ENCODE data around the gene SPATA33. TPM values are rescaled to one million over a fixed set of nuclear protein-coding genes. Genes with fewer than 3 reads are reported as not detected.
"Not testable (repeated sequence)": the region's sequence is repeated elsewhere in the genome, so short reads cannot be mapped to it uniquely, and the experiment has no call there.

The SPATA33 gene
- polyA plus RNA-seq, 3 donors = 2.7 to 3.1 (median 2.8) TPM

GRCh38 chr16:89699629-89700099 lies 42.0 kb downstream of the SPATA33 start:
- WGBS, 3 donors = 60 to 67% (median 62%) methylated on average over 18 of the region's 18 CpGs
- H3K27ac ChIP-seq (ENCODE audit: low read depth, low read length) = not testable (repeated sequence)

GRCh38 chr16:89700100-89700648 lies 42.5 kb downstream of the SPATA33 start:
- 0 to 1% (median 0%) methylated on average over 25 to 30 of the region's 30 CpGs for WGBS, 3 donors
- H3K27ac ChIP-seq (ENCODE audit: low read depth, low read length) = peak overlapping the region; percentile 12

GRCh38 chr16:89700649-89701424 lies 43.2 kb downstream of the SPATA33 start:
- WGBS, 3 donors = 1 to 2% (median 2%) methylated on average over 55 to 78 of the region's 78 CpGs
- peak overlapping the region; percentile 12 for H3K27ac ChIP-seq (ENCODE audit: low read depth, low read length)

GRCh38 chr16:89701425-89702406 lies 44.1 kb downstream of the SPATA33 start, which contains the start of gene SPATA2L:
Gene SPATA2L (minus strand): TSS chr16:89701705. CDS start chr16:89701232, 473 bp downstream.
- peak within 1 kb of the TSS; percentile 12 for H3K27ac ChIP-seq (ENCODE audit: low read depth, low read length)
- 1 to 2% (median 1%) methylated on average over 75 to 97 of the region's 97 CpGs for WGBS, 3 donors

DNA sequence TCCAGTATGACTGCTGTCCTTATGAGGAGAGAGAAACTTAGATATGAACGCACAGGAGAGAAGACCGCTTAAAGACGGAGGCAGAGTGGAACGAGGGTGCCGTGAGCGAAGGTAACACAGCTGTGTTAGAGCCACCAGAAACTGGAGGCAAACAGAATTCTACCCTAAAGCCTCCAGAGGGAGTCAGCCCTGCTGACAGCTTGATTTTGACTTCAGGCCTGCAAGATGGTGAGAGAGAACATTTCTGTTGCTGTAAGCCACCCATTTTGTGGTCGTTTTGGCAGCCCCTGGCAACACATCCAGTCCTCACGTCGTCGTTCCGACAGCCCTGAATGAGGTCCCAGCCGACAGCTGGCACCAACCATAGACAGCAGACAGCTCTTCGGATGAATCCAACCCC lies 46.6 kb downstream of the SPATA33 start:
- 81 to 85% (median 82%) methylated on average over 13 of the region's 13 CpGs for WGBS, 3 donors
- no peak overlapping the region for H3K27ac ChIP-seq (ENCODE audit: low read depth, low read length)

DNA sequence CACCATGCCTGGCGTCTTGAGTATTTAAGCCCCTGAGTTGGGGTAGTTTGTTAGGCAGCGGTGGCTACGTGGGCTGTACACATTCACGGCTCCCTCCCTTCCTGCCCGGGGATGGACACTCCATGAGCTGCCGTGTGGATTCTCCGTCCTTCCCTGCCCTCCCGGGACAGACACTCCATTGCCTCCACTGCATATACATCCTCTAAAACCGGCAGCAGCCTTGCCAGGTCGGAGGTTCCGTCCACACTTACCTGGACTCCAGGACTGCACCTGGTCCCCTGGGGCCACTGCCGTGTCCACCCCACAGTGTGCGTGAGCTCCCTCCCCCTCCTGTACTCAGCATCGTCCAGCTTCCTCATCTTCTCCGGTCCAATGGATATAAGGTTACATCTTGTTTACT lies 47.4 kb downstream of the SPATA33 start:
- WGBS, 3 donors = 62 to 75% (median 64%) methylated on average over 15 of the region's 15 CpGs
- H3K27ac ChIP-seq (ENCODE audit: low read depth, low read length) = no peak overlapping the region

DNA sequence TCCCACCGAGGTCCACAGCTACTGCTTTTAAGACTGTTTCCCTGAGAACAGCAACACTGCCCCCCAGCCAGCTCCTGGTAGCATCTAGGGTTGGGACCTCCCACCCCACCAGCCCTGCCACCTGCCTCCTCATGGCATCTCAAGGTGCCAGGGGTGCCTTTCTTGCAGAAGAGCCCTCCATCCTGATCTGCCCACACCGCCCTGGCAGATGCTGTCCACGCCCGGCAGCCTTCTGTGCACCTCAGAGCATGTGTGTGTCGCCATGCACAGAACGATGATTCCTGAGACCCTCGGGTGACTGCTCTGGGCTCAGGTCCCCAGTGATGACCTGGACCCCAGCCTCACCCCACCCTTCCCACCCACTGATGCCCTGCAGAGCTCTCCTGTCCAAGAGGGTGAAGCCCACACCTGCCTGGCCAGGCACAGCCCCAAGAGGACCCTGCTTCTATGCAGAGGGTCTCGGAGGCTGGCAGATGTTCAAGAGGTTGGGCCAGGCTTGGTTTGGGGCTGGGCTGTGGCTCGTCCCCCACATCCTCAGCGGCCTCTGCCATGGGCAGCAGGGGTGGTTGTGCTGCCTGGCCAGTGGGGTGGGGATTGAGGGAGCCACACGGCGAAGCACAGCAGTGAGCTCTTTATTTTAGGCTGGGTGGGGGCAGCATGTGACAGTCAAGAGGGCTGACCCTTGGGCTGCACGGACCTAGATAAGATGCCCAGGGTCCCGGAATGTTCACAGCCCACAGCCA lies 49.1 kb downstream of the SPATA33 start:
- H3K27ac ChIP-seq (ENCODE audit: low read depth, low read length) = no peak overlapping the region
- 77 to 86% (median 86%) methylated on average over 14 of the region's 14 CpGs for WGBS, 3 donors

GRCh38 chr16:89707695-89708094 lies 50.1 kb downstream of the SPATA33 start:
- H3K27ac ChIP-seq (ENCODE audit: low read depth, low read length) = no peak overlapping the region
- 92 to 97% (median 93%) methylated on average over 9 of the region's 9 CpGs for WGBS, 3 donors

- H3K27ac ChIP-seq (ENCODE audit: low read depth, low read length) = no peak overlapping the region
- WGBS, 3 donors = 78 to 87% (median 83%) methylated on average over 18 to 19 of the region's 19 CpGs
Observed at GRCh38 chr16:89708481-89708931, 50.9 kb downstream of the SPATA33 start.

- WGBS, 3 donors = 89 to 94% (median 91%) methylated on average over 9 to 10 of the region's 10 CpGs
- no peak overlapping the region for H3K27ac ChIP-seq (ENCODE audit: low read depth, low read length)
Observed at GRCh38 chr16:89709166-89709565, 51.5 kb downstream of the SPATA33 start.

DNA sequence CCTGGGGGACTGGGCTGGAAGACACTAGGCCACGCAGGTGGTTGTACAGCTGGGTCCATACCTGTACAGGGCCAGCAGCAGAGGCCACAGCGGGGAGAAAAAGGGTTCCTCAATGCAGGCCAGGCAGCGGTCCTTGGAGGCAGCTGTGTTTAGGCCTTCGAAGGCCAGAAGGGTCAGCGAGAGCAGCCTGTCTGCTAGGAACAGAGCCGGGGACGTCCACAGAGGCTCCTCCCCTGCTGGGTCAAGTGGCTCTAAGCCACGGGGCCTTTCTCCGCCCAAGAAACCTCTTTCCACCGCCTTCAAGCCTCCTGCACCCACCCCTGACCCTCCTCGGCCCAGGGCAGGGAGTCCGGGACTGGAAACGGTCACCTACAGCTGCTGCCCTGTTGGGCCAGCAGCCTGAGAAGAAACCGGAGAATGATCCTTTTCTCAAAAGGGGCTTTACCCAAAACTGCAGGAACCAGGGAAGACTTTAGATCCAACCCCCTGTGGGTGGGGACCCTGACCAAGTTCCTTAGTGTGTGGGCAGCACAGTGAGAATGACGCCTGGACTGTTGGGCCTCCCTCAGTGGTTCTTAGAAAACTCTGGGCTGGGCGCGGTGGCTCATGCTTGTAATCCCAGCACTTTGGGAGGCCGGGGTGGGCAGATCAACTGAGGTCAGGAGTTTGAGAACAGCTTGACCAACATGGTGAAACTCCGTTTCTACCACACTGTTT lies 52.2 kb downstream of the SPATA33 start:
- no peak overlapping the region for H3K27ac ChIP-seq (ENCODE audit: low read depth, low read length)
- WGBS, 3 donors = 82 to 87% (median 85%) methylated on average over 19 of the region's 19 CpGs

- WGBS, 3 donors = 73 to 81% (median 81%) methylated on average over 51 to 63 of the region's 63 CpGs
Observed at GRCh38 chr16:89710709-89711564, 53.3 kb downstream of the SPATA33 start.

DNA sequence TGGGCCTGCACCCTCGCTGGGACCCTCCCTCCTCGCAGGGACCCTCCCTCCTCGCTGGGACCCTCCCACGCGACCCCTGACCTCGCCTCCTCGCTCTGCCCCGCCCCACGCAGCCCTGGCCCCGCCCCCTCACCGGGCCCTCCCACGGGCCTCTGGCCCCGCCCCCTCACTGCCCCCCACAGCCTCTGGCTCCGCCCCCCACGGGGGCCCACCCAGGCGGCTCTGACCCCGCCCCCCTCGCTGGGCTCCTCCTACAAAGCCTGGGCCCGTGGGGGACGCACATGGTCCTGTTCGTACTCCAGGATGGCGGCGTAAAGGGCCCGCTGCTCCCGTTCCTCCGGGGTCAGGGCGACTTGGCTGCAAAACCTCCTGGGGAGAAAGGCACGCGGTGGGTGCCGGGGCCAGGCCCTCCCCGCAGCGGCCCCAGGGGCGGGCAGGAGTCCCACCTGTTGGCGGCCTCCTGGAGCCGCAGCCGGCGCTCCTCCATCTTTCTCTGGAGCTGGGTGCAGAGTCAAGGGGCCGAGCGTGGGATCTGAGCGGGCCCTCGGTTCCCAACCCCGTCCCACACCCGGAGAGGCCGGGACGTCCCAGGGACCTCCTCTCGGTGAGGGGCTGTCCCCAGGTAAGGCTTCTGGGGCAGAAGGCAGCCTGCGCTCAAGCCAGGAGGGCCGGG lies 54.1 kb downstream of the SPATA33 start:
- no peak overlapping the region for H3K27ac ChIP-seq (ENCODE audit: low read depth, low read length)
- WGBS, 3 donors = 4 to 6% (median 4%) methylated on average over 35 to 48 of the region's 48 CpGs

More at GRCh38 chr16:89710709-89711564, 53.3 kb downstream of the SPATA33 start:
- no peak overlapping the region for H3K27ac ChIP-seq (ENCODE audit: low read depth, low read length)

DNA sequence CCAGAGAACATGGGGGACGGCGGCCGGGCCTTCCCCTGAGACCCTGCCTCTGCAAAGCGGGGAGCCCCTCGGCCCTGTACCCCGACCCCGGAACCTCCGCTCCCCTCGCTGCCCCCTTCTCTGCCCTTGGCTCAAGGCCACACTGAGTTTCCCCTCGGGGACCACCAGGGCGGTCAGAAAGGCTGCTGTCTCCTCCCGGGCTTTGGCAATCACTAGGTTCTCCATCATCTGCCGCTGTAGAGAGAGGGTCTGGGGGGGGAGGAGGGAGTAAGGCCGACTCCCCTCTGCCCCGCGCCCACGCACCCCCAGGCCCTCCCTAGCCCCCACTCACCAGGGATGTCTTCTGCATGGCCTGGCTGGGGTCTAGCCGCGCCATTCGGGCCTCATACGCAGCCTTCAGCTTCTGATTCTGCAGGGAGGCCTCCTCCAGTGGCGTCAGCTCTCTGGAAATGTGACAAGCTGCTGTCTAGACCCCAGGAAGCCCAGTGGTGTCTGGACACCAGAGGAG lies 54.7 kb downstream of the SPATA33 start:
- 14 to 20% (median 16%) methylated on average over 17 to 22 of the region's 22 CpGs for WGBS, 3 donors
- no peak overlapping the region for H3K27ac ChIP-seq (ENCODE audit: low read depth, low read length)

DNA sequence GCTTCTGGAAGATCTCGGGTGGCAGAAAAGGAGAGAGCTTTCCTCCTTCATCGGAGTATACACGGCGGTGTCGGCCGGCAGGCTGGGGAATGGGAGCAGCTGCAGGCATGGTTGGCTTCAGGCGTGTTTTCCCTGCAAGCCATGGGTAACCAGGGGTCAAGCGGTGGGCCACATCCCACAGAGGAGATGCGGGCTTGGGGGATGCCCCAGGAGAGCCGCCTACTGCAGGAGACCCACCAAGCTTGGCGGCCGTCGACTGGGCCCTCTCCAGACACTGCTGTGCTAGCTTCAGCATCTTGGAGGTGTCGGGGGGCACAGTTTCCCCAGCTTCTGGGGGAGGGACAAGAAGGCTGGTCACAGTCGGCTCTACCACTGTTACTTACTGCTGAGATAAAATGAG lies 58.9 kb downstream of the SPATA33 start:
- H3K27ac ChIP-seq (ENCODE audit: low read depth, low read length) = no peak overlapping the region
- 90 to 92% (median 91%) methylated on average over 15 of the region's 15 CpGs for WGBS, 3 donors
